C4-2B (cell line): ENCODE data around the gene TLN1.

Experiments used
- H3K27ac ChIP-seq: fragments of 450-650 bp; 2 replicates; pipeline ENCODE4 v1.5.1; 2017
- CTCF ChIP-seq: fragments of 450-650 bp; conservative IDR thresholded peaks from 2 replicates; pipeline ENCODE4 v1.5.1; 2017; ENCODE audit warnings: mild to moderate bottlenecking
- ZFX ChIP-seq: fragments of 450-650 bp; IDR thresholded peaks from 2 replicates; pipeline ENCODE4 v1.6.1; 2017

The TLN1 gene

GRCh38 chr9:35771534-35771933 is 39.5 kb upstream of the TLN1 start:
- peak overlapping the region; percentile 72; the same call in 1 of the 2 replicates for H3K27ac ChIP-seq
- TF ChIP-seq CTCF (no peak), ZFX (no peak)

GRCh38 chr9:35771075-35771433 is 39.1 kb upstream of the TLN1 start:
- peak overlapping the region; percentile 72; the same call in 1 of the 2 replicates for H3K27ac ChIP-seq
- no peak for TF ChIP-seq CTCF
- no peak for TF ChIP-seq ZFX

GRCh38 chr9:35769763-35770162 is 37.8 kb upstream of the TLN1 start:
- peak overlapping the region; percentile 72; the same call in 1 of the 2 replicates for H3K27ac ChIP-seq
- no peak for TF ChIP-seq CTCF

GRCh38 chr9:35767458-35767857 is 35.5 kb upstream of the TLN1 start:
- TF ChIP-seq ZFX (no peak), CTCF (no peak)
- H3K27ac ChIP-seq: no peak overlapping the region

GRCh38 chr9:35766997-35767396 is 35.0 kb upstream of the TLN1 start:
- H3K27ac ChIP-seq: no peak overlapping the region
- TF ChIP-seq ZFX (no peak), CTCF (no peak)

- no peak overlapping the region for H3K27ac ChIP-seq
- TF ChIP-seq ZFX (no peak), CTCF (no peak)
Observed at GRCh38 chr9:35763803-35764202, 31.8 kb upstream of the TLN1 start.

GRCh38 chr9:35763181-35763580 is 31.2 kb upstream of the TLN1 start:
- H3K27ac ChIP-seq: no peak overlapping the region
- no peak for TF ChIP-seq CTCF
- TF ChIP-seq ZFX: no peak
